ENCODE results near the gene SH3BP5. TPM values are rescaled to one million over a fixed set of nuclear protein-coding genes. Genes with fewer than 3 reads are reported as not detected.

SH3BP5 gene
- total and polyA plus RNA-seq, 12 donors, result 119 to 1,158 (median 180) TPM

DNA sequence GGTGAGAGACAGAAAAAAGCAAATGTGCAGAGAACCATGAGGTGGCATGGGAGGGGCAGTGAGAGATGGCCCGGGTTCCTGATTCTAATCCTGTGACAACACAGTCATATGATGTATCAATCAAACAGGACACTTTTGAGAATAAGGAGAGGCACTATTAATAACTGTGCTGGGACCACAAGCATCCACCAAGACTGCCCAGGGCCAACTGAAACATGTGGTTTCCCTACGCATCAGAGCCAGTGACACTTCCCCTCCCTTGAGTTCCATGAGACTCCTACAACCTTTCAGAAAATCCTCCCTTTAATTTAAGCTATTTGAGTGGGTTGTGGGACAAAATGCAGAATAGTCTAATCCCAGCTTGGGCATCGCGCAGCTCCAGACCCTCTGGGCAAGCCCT is 17.4 kb downstream of the SH3BP5 start:
- DNase-seq, result peak in 1 of 7 donors; percentile 56
- H3K9me3 ChIP-seq (replicated peaks in 1 of 3), result no peaks in the 10 kb centered on the region
- no peaks in the 10 kb centered on the region for H3K27me3 ChIP-seq
- H3K36me3 ChIP-seq (replicated peaks in 1 of 2), result peaks cover 0 to 20% of the 10 kb centered on the region in 2 donors
- H3K27ac ChIP-seq, result peak overlapping the region; percentile 45 to 100 (median 87)
- H3K4me1 ChIP-seq (replicated peaks in 1 of 2), result peaks cover 65 to 86% of the 10 kb centered on the region in 2 donors
- no peak overlapping the region for H3K4me3 ChIP-seq
- TF ChIP-seq CTCF (IDR thresholded peaks at IDR 0.05), result no peak
- no peak for TF ChIP-seq POLR2A (IDR thresholded peaks at IDR 0.05)
- WGBS, 4 donors, result 62 to 77% (median 64%) methylated on average over 4 of the region's 4 CpGs
- intact Hi-C loops (cut with DNase I), result no loop called here

DNA sequence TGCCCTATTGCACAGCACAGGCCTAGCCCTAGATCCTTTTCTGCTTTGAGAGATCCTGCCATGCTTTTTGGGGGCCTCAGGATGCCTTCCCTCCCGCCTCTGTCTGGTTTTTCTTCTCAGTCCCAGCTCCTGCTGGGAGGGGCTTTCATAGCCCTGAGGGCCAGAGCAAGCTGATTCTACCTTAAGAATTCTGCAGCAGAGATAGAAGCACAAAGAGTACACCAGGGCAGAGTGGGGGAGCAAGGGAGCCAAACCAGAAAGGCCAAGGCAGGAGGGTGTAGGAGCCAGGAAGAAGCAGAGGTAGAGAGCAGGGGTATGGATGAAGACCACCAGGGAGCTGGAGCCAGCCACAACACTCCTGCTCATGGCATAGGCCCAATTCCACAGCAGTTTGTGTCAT is 18.1 kb downstream of the SH3BP5 start:
- no peak for DNase-seq

GRCh38 chr3:15313461-15313860 is 18.9 kb downstream of the SH3BP5 start:
- Histone ChIP-seq H3K9me3 (replicated peaks in 1 of 3) (no peaks in the 10 kb centered on the region), H3K27me3 (no peaks in the 10 kb centered on the region), H3K4me1 (replicated peaks in 1 of 2) (peaks cover 51 to 86% of the 10 kb centered on the region in 2 donors), H3K27ac (peak overlapping the region in 2 of 5 donors; percentile 44 to 99), H3K4me3 (no peak overlapping the region), H3K36me3 (replicated peaks in 1 of 2) (peaks cover 0 to 20% of the 10 kb centered on the region in 2 donors)
- no peak for TF ChIP-seq CTCF (IDR thresholded peaks at IDR 0.05)
- TF ChIP-seq POLR2A (IDR thresholded peaks at IDR 0.05), result no peak
- WGBS, 4 donors, result 84 to 94% (median 92%) methylated on average over 4 of the region's 4 CpGs
- intact Hi-C loops (cut with DNase I), result no loop called here
- no peak for DNase-seq

More for the DNA sequence above, 18.1 kb downstream of the SH3BP5 start:
- intact Hi-C loops (cut with DNase I), result no loop called here
- 93 to 100% (median 95%) methylated on average over 1 of the region's 1 CpG for WGBS, 4 donors
- Histone ChIP-seq H3K27me3 (no peaks in the 10 kb centered on the region), H3K9me3 (replicated peaks in 1 of 3) (no peaks in the 10 kb centered on the region), H3K4me3 (no peak overlapping the region), H3K36me3 (replicated peaks in 1 of 2) (peaks cover 0 to 20% of the 10 kb centered on the region in 2 donors), H3K4me1 (replicated peaks in 1 of 2) (peaks cover 59 to 86% of the 10 kb centered on the region in 2 donors), H3K27ac (peak overlapping the region in 4 of 5 donors; percentile 63 to 100 (median 93))
- TF ChIP-seq POLR2A (IDR thresholded peaks at IDR 0.05), result no peak
- no peak for TF ChIP-seq CTCF (IDR thresholded peaks at IDR 0.05)

GRCh38 chr3:15312550-15312949 is 19.8 kb downstream of the SH3BP5 start:
- H3K27ac ChIP-seq, result peak overlapping the region in 1 of 5 donors; percentile 75
- peaks cover 55 to 86% of the 10 kb centered on the region in 2 donors for H3K4me1 ChIP-seq (replicated peaks in 1 of 2)
- no peak for DNase-seq
- intact Hi-C loops (cut with DNase I), result no loop called here
- 40 to 59% (median 43%) methylated on average over 2 of the region's 2 CpGs for WGBS, 4 donors
- no peaks in the 10 kb centered on the region for H3K9me3 ChIP-seq (replicated peaks in 1 of 3)
- H3K36me3 ChIP-seq (replicated peaks in 1 of 2), result peaks cover 0 to 20% of the 10 kb centered on the region in 2 donors
- no peak overlapping the region for H3K4me3 ChIP-seq
- no peak for TF ChIP-seq CTCF (IDR thresholded peaks at IDR 0.05)
- TF ChIP-seq POLR2A (IDR thresholded peaks at IDR 0.05), result no peak
- H3K27me3 ChIP-seq, result no peaks in the 10 kb centered on the region

Measured in adrenal gland (tissue), 12 donors.